ENCODE data around the gene PPP2R2B. TPM values are rescaled to one million over a fixed set of nuclear protein-coding genes. Genes with fewer than 3 reads are reported as not detected.

The PPP2R2B gene
- total RNA-seq, 4 donors from 2014 or later = 0.31 to 1.9 (median 0.96) TPM

GRCh38 chr5:146832985-146833732, 45.4 kb downstream of the PPP2R2B start:
- ATAC-seq (ENCODE audit: low FRiP score) (no peak), DNase-seq (ENCODE audit: low spot score) (no peak)
- no peak for TF ChIP-seq CTCF (IDR thresholded peaks at IDR 0.05)

- ATAC-seq (ENCODE audit: low FRiP score) = no peak
- no peak for DNase-seq (ENCODE audit: low spot score)
- TF ChIP-seq CTCF (IDR thresholded peaks at IDR 0.05) = no peak
Measured at GRCh38 chr5:146828385-146828784, 50.2 kb downstream of the PPP2R2B start.

DNA sequence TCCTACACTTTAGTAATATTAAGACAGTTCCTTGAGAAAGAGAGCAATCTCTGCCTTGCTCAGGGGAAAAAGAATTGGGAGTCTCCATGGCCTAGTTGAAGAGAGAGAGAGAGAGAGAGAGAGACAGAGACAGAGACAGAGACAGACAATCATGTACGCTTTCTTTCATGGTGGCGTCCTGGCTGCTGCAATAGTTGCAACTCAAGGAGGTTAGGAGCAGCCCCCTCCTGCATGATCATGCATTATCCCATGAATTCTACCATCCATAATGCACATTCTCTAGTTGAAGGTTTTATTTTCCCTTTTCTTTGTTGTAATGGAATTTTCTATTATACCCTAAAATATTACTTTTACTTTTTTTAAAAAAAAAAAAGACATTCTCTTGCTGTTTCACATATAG, 50.7 kb downstream of the PPP2R2B start:
- DNase-seq (ENCODE audit: low spot score) (no peak), ATAC-seq (ENCODE audit: low FRiP score) (no peak)
- no peak for TF ChIP-seq CTCF (IDR thresholded peaks at IDR 0.05)

DNA sequence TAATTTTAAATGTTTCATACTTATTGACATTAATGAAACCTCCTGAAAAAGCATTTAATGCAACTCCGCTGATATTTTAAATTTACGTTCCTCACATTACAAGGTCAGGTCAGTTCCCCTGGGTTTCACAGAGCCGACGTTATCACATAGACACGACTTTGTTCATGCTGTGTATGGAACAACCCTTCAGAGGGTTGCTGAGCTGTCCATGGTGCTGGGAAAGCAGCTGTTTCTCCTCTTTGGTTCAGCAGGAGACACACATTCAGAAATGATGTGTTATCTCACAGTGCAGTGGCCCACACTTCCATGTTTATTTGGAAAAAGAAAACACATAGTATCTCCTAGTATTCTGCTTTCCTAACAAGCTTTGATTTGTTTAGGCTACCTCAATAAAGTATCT, 53.5 kb downstream of the PPP2R2B start:
- ATAC-seq (ENCODE audit: low FRiP score) (no peak), DNase-seq (ENCODE audit: low spot score) (no peak)
- no peak for TF ChIP-seq CTCF (IDR thresholded peaks at IDR 0.05)

DNA sequence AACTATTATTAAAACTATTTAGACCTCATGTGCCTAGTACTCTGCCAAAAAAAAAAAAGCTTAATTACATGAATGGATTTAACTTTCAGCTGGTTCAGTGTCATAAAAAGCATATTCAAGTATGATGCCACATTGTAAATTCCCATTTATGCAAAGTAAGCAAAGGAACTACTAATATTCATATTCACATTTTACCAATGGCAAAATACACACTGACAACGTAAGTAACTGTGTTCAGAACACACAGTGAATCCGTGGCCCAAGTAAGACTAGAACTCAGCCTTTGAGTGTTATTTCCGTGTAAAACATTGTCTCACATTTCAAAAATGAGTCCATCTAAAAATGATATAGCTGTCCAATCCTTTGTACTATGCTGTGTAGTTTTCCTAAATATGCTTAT, 56.8 kb downstream of the PPP2R2B start:
- ATAC-seq (ENCODE audit: low FRiP score) (no peak), DNase-seq (ENCODE audit: low spot score) (no peak)
- no peak for TF ChIP-seq CTCF (IDR thresholded peaks at IDR 0.05)

- no peak for ATAC-seq (ENCODE audit: low FRiP score)
Measured at GRCh38 chr5:146820987-146821386, 57.6 kb downstream of the PPP2R2B start.

More at GRCh38 chr5:146820987-146821386, 57.6 kb downstream of the PPP2R2B start:
- TF ChIP-seq CTCF (IDR thresholded peaks at IDR 0.05) = no peak
- DNase-seq (ENCODE audit: low spot score) = no peak
